NAMALWA (cell line): Measurements from ENCODE around the gene TAF12.
"Not testable (repeated sequence)": the region's sequence is repeated elsewhere in the genome, so short reads cannot be mapped to it uniquely, and the experiment has no call there.

ENCODE experiments used
- DNase-seq: peaks from one replicate; pipeline ENCODE4 v3.0.0-alpha.2; 2015; ENCODE audit warnings: low spot score

Gene TAF12

DNA sequence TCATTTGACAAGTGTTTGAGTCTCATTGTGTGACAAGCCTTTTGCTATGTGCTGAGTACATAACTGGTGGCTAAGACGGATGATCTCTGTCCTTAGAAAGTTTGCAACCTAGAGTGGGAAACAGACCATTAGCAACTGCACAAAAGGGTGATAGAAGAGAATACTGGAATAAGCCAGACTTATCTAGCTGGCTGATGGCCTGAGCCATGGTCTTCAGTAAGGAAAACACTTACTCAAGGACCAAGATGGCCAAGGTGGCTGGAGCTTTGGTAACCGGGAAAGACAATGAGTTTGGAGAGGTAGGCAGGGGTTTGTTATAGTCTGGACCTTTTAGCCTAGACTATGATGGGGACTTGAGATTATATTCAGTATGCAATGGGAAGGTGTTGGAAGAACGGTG, 1.6 kb upstream of the TAF12 start:
- peak; percentile 25 for DNase-seq

- peak; percentile 49 for DNase-seq
Measured at GRCh38 chr1:28642056-28642846, 616 bp downstream of the TAF12 start.

DNA sequence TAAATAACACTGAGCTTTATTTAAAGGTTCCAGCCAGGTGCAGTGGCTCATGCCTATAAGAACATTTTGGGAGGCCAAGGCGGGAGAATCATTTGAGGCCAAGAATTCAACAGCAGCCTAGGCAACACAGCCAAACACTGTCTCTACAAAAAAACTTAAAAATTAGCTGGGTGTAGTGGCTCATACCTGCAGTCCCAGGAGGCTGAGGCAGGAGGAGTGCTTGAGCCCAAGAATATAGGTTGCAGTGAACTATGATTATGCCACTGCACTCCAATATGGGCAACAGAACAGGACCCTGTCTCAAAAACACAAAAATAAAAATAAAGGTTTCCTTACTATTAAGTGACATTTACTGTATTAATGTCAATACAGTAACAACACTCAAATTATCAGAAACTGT, 2.1 kb downstream of the TAF12 start:
- DNase-seq = peak; percentile 77

GRCh38 chr1:28632560-28632959, 10.3 kb downstream of the TAF12 start:
- no peak for DNase-seq

DNA sequence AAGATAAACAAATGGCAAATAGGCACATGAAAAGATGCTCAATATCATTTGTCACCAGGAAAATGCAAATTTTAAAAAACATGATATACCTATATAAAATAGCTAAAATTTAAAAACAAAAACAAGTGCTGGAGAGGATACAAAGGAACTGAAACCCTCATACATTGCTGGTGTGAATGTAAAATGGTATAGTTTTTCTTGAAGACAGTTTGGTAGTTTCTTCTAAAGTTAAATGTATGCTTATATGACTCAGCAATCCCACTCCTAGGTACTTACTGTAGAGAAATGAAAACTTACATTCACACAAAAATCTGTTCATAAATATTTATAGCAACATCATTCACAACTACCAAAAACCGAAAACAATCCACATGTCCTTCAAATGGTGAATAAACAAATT, 11.2 kb downstream of the TAF12 start:
- DNase-seq = no peak

GRCh38 chr1:28613175-28613574, 29.7 kb downstream of the TAF12 start:
- no peak for DNase-seq

- DNase-seq = no peak
Measured at GRCh38 chr1:28606771-28607170, 36.1 kb downstream of the TAF12 start.

DNA sequence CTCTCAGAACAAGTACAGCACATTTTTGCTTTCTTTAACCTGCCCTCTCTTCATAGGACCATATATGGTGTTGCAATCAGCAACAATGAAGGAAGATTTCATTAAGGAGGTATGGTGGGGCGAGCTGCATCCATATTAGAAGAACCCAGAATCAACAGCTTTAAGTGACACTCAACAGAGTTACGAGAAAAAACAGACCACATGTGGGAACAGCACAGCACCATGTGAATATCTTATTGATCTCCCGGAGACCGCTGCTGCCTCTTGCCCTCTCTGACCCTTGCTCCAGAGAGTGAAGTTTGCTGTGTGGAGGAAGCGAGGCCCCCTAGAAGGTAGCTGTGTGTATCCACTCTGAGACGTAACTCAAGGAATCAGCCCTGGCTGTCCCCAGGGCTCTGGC, 37.9 kb downstream of the TAF12 start:
- no peak for DNase-seq

- no peak for DNase-seq
Measured at GRCh38 chr1:28604411-28604810, 38.5 kb downstream of the TAF12 start.

DNA sequence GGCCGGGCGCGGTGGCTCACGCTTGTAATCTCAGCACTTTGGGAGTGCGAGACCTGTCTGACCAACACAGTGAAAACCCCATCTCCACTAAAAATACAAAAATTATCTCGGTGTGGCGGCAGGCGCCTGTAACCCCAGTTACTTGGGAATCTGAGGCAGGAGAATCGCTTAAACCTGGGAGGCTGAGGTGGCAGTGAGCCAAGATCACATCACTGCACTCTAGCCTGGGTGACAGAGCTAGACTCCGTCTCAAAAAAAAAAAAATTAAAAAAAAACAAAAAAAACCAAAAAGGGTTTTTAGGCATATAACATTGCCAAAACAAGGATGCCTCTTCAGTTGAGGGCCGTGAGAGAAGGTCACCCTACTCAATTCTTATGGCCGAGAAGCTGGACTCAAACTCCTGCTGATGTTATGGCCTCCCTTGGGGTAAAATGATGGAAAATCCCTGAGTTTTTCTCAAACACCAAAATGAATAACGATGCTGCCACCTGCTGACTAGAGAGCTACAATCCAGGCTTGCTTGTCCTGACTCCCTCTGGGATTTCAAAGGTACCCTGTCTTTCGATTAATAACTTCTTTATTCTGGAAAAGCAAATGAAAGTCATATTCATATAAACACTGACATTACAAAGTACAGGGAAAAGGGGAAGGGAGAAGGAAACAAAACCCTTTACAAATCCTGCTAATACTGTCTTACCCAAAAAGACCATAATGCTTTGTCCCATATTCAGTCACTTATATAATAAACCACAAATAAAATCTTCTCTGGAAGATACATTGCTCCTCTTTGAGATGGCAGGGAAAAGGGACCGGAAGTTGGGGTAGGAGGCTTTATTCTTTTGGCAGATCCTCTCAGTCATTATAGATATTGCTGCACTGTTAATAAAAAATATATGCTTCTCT, 40.1 kb downstream of the TAF12 start:
- DNase-seq = peak; percentile 64

- no peak for DNase-seq
Measured at GRCh38 chr1:28601696-28602095, 41.2 kb downstream of the TAF12 start.

DNA sequence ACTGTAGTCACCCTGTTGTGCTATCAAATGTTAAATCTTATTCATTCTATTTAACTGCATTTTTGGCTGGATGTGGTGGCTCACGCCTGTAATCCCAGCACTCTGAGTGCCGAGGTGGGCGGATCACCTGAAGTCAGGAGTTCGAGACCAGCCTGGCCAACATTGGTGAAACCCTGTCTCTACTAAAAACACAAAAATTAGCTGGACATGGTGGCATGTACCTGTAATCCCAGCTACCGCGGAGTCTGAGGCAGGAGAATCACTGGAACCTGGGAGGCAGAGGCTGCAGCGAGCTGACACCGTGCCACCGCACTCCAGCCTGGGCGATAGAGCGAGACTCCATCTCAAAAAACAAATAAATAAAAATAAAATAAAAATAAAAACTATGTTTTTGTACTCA, 46.6 kb downstream of the TAF12 start:
- DNase-seq = not testable (repeated sequence)

DNA sequence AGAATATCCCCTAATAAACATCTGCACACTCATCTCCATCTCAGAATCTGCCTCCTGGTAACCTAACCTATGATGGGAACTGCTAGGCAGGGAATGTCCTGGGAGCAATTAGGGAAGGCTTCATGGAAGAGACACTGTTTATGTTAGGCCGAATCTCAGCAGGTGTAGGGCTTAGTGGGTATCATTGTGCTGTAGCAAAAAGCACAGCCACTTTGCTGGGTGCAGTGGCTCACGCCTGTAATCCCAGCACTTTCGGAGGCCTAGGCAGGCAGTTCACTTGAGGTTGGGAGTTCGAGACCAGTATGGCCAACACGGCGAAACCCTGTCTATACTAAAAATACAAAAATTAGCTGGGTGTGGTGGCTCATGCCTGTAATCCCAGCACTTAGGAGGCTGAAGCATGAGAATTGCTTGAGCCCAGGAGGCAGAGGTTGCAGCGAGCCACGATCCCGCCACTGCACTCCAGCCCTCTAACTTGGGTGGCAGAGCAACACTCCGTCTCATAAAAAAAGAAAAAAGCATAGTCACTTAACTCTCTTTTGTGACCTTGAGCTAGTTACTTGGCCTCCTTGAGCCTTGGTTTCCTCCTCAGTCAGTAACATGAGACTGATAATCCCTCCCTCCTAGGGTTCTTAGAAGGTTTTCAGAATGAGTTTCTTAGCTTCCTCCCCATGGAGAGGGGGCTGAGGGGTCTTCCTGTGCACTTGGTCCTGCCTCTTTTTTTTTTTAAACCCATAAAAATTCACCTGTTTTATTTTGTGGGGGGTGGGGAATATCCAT, 47.3 kb downstream of the TAF12 start:
- DNase-seq = no peak

DNA sequence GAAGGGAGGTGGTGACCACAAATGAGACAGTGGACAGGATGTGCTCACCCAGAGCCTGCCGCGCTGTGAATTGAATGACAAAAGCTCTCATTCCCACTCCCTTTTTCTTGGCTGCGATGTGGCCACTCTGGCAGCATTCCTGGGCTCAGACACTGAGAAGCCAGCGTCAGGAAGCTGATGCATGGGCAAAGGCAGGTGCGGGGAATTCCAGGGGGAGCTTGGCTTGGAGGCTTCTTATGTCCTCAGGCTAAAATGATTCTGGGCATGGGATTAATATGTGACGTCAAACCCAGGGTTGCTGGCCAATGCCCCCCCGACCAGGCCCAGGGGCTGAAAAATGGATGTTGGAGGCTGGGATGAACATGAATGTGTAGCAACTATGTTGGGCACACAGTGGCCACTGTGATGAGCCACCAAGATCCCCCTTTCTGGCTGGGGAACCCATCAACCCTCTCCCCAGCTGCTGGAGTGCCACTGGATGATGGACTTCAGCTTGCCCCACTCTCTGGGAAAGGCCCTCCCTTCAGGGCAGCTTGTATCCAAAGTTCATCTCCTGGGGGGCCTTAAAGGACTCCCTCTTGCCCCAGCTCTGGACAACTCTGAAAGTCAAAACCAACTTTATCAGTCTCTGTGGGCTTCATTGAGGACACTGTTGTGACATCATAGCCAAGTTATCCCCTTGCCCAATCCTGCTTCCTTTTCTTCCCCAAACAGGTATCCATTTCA, 48.0 kb downstream of the TAF12 start:
- not testable (repeated sequence) for DNase-seq

DNA sequence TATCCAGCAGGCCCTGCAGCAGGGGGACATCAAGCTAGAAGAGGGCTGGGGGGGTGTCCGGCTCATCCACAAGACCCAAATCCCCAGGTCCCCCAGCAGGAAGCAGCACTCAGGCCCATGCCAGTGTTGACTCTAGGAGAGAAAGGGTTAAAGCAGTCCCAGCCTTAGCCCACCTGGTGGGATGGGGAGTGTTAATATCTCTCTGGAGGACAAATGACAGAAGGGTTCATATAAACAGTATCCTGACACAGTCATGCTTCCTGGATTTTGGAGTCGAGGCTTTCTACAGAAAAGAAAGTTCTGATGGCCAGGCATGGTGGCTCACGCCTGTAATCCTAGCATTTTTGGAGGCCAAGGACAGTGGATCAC, 48.9 kb downstream of the TAF12 start:
- not testable (repeated sequence) for DNase-seq

- DNase-seq = no peak
Measured at GRCh38 chr1:28592321-28593071, 50.4 kb downstream of the TAF12 start.

GRCh38 chr1:28591708-28592320, 51.1 kb downstream of the TAF12 start, which contains the start of gene RAB42:
RAB42 (plus strand) TSS chr1:28592265; CDS start chr1:28592512, 247 bp downstream.
- no peak for DNase-seq

DNA sequence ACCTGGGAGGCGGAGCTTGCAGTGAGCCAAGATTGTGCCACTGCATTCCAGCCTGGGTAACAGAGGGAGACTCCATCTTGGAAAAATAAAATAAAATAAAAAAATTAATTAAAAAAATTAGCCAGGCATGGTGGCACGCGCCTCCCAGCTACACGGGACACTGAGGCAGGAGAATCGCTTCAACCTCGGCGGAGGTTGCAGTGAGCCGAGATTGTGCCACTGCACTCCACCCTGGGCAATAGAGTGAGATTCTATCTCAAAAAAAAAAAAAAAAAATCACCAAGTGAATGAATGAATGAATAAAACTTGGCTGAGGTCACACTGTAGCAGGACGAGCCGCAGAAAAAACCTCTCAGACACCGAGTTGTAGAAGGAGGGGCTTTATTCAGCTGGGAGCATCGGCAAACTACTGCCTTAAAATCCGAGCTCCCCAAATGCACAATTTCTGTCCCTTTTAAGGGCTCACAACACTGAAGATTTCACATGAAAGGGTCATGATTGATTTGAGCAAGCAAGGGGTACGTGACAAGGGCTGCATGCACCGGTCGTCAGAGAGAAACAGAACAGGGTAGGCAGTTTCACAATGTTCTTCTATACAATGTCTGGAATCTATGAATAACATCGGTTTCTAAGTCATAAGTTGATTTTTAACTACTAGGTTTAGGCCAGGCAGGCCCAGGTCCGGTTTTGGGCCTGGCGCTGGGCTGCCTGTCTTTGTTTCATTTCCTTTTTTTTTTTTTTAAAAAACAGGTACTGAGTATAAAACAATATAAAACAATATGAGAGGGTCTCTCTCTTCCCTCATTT, 56.1 kb downstream of the TAF12 start:
- DNase-seq = not testable (repeated sequence)

GRCh38 chr1:28582248-28582615, 60.6 kb downstream of the TAF12 start:
- no peak for DNase-seq
